K562 (cell line): Measurements from ENCODE around the gene FBN3. TPM values are rescaled to one million over a fixed set of nuclear protein-coding genes. Genes with fewer than 3 reads are reported as not detected.

Experiments used
- ATAC-seq: fragments of 200-7000 bp; cut with Tn5 transposase; 3 replicates; pipeline ENCODE4 v1.9.1; 2020; ENCODE audit warnings: moderate library complexity
- BruUV-seq: library from RNA; stranded (reverse); fragments of 400-500 nt; replicated peaks from 2 replicates; lab custom pipeline; 2021; lab: Mats Ljungman, UMichigan
- CTCF ChIA-PET: fragments of 300-600 bp; formaldehyde crosslinking; extraction: SDS; loops from one replicate; lab custom pipeline; 2021; ENCODE audit warnings: low intra/inter-chr PET ratio; lab: Yijun Ruan, JAX
- POLR2A ChIA-PET: fragments of 300-600, 350-650 bp; sonication (Branson Sonifier 250); formaldehyde crosslinking; extraction: SDS; loops from one replicate; lab custom pipeline; 2021; ENCODE audit warnings: antibody characterized with exemption, inconsistent platforms; lab: Yijun Ruan, JAX
- DNase-seq, 4 experiments: peaks; one replicate each; pipeline versions ENCODE4 v3.0.0 to v3.0.0-alpha.2; 2011 to 2018; ENCODE audit warnings: low spot score in 3 of 4, mixed read lengths in 3 of 4; ENCODE audit errors: extremely low read depth in 1 of 4
- FAIRE-seq: peaks from 2 replicates; lab custom pipeline; 2011; peaks lifted over from hg19 to GRCh38; lab: Jason Lieb, UNC
- H2AFZ ChIP-seq: 2 replicates; pipeline ENCODE4 v1.6.0; 2011; ENCODE audit warnings: low read depth, low read length, control low read depth, inconsistent platforms
- H3K27ac ChIP-seq: fragments of 200-600 bp; 3 replicates; pipeline ENCODE4 v1.8.0; 2011; ENCODE audit warnings: low read depth, mild to moderate bottlenecking, control low read depth, inconsistent platforms, low read length, moderate library complexity, mixed read lengths; ENCODE audit errors: extremely low read depth
- H3K27me3 ChIP-seq, 2 experiments: fragments of 300-600 bp in 1 of 2; 2 replicates in 1 of 2; 3 replicates in 1 of 2; pipeline versions ENCODE4 v1.6.0 to v1.8.0; 2011; ENCODE audit warnings: inconsistent platforms in 2 of 2, low read length in 2 of 2, mild to moderate bottlenecking in 1 of 2, mixed read lengths in 1 of 2, moderate library complexity in 1 of 2; ENCODE audit not compliant: control insufficient read depth in 2 of 2, insufficient read depth in 2 of 2
- H3K36me3 ChIP-seq: fragments of 300-600 bp; 3 replicates; pipeline ENCODE4 v1.8.0; 2011; ENCODE audit warnings: mild to moderate bottlenecking, low read length, inconsistent platforms; ENCODE audit not compliant: control insufficient read depth, insufficient read depth
- H3K4me1 ChIP-seq, 2 experiments: fragments of 200-600 bp in 1 of 2; replicated peaks in 1 of 2; 2 replicates in 1 of 2; 3 replicates in 1 of 2; pipeline versions ENCODE4 v1.5.1 to v1.8.0; 2011; ENCODE audit warnings: inconsistent platforms in 2 of 2, low read length in 2 of 2, mild to moderate bottlenecking in 1 of 2, mixed read lengths in 1 of 2, moderate library complexity in 1 of 2; ENCODE audit not compliant: control insufficient read depth in 2 of 2, insufficient read depth in 2 of 2
- H3K4me2 ChIP-seq: 2 replicates; pipeline ENCODE4 v1.6.1; 2011; ENCODE audit warnings: low read length, control low read depth, inconsistent platforms, mixed read lengths; ENCODE audit not compliant: insufficient read depth
- H3K4me3 ChIP-seq: fragments of 200-600 bp; sonication (generic), shearing (Covaris generic); 2 replicates; pipeline ENCODE4 v1.5.1; 2016; ENCODE audit warnings: control low read depth, inconsistent platforms
- H3K79me2 ChIP-seq: fragments of 200-600 bp; 3 replicates; pipeline ENCODE4 v1.8.0; 2011; ENCODE audit warnings: low read length, inconsistent platforms; ENCODE audit not compliant: control insufficient read depth, insufficient read depth
- H3K9ac ChIP-seq, 2 experiments: 2 replicates each; pipeline versions ENCODE4 v1.6.0 to v1.6.1; 2011; ENCODE audit warnings: low read depth in 2 of 2, low read length in 2 of 2, control low read depth in 1 of 2, inconsistent platforms in 1 of 2, mild to moderate bottlenecking in 1 of 2, mixed read lengths in 1 of 2; ENCODE audit not compliant: insufficient read depth in 1 of 2
- H3K9me1 ChIP-seq: one replicate; pipeline ENCODE4 v1.6.0; 2011; ENCODE audit warnings: inconsistent platforms, mild to moderate bottlenecking, low read length, moderate library complexity; ENCODE audit not compliant: control insufficient read depth, insufficient read depth
- H3K9me3 ChIP-seq: replicated peaks from 2 replicates; pipeline ENCODE4 v1.5.1; 2011; ENCODE audit warnings: low read depth, low read length, inconsistent platforms; ENCODE audit not compliant: control insufficient read depth, insufficient read depth
- H4K20me1 ChIP-seq: replicated peaks from 2 replicates; pipeline ENCODE4 v1.6.1; 2011; ENCODE audit warnings: low read length, inconsistent platforms, mixed read lengths; ENCODE audit not compliant: control insufficient read depth, insufficient read depth
- FOXJ3 ChIP-seq: sonication (generic); formaldehyde crosslinking; IDR thresholded peaks from 2 replicates; pipeline ENCODE4 v1.4.0; 2020; ENCODE audit warnings: mild to moderate bottlenecking, missing genetic modification reagents
- ZNF121 ChIP-seq: sonication (generic); formaldehyde crosslinking; conservative IDR thresholded peaks from 2 replicates; pipeline ENCODE4 v1.8.0; 2022; ENCODE audit warnings: missing genetic modification reagents
- WGBS: fragments of 100-300 bp; shearing (Covaris generic); methylation state at CpG from one replicate; pipeline ENCODE4 v1.1.6; 2016; ENCODE audit warnings: low coverage, mixed read lengths; ENCODE audit not compliant: insufficient coverage; ENCODE audit errors: missing lambda C conversion rate; 5-methylcytosine and 5-hydroxymethylcytosine counted together
- in situ Hi-C: fragments of 300-500 bp; cut with MboI; formaldehyde crosslinking; loops from 4 replicates; pipeline ENCODE4 v1.15.0; 2018; ENCODE audit warnings: inconsistent platforms, mixed read lengths
- intact Hi-C: fragments of 100-400 bp; cut with micrococcal nuclease; formaldehyde crosslinking; loops from 2 replicates; pipeline ENCODE4 v1.14.2; 2022
- polyA plus RNA-seq, 8 experiments: library from polyadenylated mRNA; depleted of rRNA in 4 of 8; stranded (reverse) in 5 of 8; unstranded in 3 of 8; fragments of >200 nt; fragmentation: Nextera tagmentation in 2 of 8; fragmentation: Illumina TruSeq in 1 of 8; extraction: Ambion mirVana in 2 of 8; extraction: Trizol in 1 of 8; gene quantifications; 2 replicates each; pipeline versions ENCODE4 v1.2.1 to v1.2.3, GENCODE V29; 2011 to 2014; ENCODE audit warnings: inconsistent platforms in 1 of 8, missing spikeins in 1 of 8
- total RNA-seq, 7 experiments: library from RNA; depleted of rRNA in 6 of 7; stranded (reverse); fragments of >200 nt in 6 of 7; fragmentation: Illumina TruSeq in 2 of 7; extraction: Trizol in 2 of 7; gene quantifications; 2 replicates each; pipeline versions ENCODE4 v1.2.1 to v1.2.3, GENCODE V29; 2011 to 2021; ENCODE audit warnings: low replicate concordance in 1 of 7

FBN3 gene
- total and polyA plus RNA-seq, 9 of the 15 experiments (the other 6 are each of a cell fraction or from before 2014, with no cell fraction given) = under 0.01 to 0.29 (median 0.01) TPM; not detected in 4

GRCh38 chr19:8150178-8150865 lies 930 bp upstream of the FBN3 start:
- CTCF ChIA-PET = interaction anchor here (0.7 kb wide), 1 partner anchor 78 kb away, joined by 4 read pairs; no protein-coding TSS in a partner anchor
- Histone ChIP-seq H3K79me2 (no peaks in the 10 kb centered on the region), H3K27ac (no peak overlapping the region), H3K4me1 (peaks cover 4 to 45% of the 10 kb centered on the region in 2 experiments; a peak in 3 of 5 replicates), H3K27me3 (peaks cover 35 to 50% of the 10 kb centered on the region in 2 experiments), H3K36me3 (no peaks in the 10 kb centered on the region), H3K9me1 (no peaks in the 10 kb centered on the region), H4K20me1 (no peaks in the 10 kb centered on the region; the same call in 1 of the 2 replicates)
- no peak for ATAC-seq
- intact Hi-C loops (loop anchor here (5.0 kb wide), 1 partner anchor 208 kb away; the partner anchor contains the start of gene TIMM44), in situ Hi-C loops (no loop called here)
- no TSS peak for BruUV-seq
- TF ChIP-seq ZNF121 (CRISPR knock-in tag) (peak; percentile 81; the same call in 1 of the 2 replicates), FOXJ3 (CRISPR knock-in tag) (no peak)
- TF ChIP-seq, all 486 proteins: peak for 1
- H3K4me2 ChIP-seq = no peak overlapping the region
- FAIRE-seq = peak; percentile 6
- no peak overlapping the region for H3K4me3 ChIP-seq
- no peak overlapping the region for H3K9ac ChIP-seq
- H2AFZ ChIP-seq = no peak overlapping the region
- H3K9me3 ChIP-seq = no peaks in the 10 kb centered on the region
- POLR2A ChIA-PET = interaction anchor here (0.6 to 1.2 kb wide), 3 partner anchors 10 to 206 kb away, joined by 3 to 4 read pairs (median 3); no protein-coding TSS in a partner anchor
- DNase-seq = peak in 1 of 4 experiments; percentile 8
- 32% methylated on average over 6 of the region's 6 CpGs for WGBS
